Kidney glomerular epithelial cell (primary cell): Measurements from ENCODE around the gene CDH4.

Source experiments
- DNase-seq: peaks from one replicate; lab custom pipeline; 2025; lab: John Stamatoyannopoulos, UW

CDH4 gene

DNA sequence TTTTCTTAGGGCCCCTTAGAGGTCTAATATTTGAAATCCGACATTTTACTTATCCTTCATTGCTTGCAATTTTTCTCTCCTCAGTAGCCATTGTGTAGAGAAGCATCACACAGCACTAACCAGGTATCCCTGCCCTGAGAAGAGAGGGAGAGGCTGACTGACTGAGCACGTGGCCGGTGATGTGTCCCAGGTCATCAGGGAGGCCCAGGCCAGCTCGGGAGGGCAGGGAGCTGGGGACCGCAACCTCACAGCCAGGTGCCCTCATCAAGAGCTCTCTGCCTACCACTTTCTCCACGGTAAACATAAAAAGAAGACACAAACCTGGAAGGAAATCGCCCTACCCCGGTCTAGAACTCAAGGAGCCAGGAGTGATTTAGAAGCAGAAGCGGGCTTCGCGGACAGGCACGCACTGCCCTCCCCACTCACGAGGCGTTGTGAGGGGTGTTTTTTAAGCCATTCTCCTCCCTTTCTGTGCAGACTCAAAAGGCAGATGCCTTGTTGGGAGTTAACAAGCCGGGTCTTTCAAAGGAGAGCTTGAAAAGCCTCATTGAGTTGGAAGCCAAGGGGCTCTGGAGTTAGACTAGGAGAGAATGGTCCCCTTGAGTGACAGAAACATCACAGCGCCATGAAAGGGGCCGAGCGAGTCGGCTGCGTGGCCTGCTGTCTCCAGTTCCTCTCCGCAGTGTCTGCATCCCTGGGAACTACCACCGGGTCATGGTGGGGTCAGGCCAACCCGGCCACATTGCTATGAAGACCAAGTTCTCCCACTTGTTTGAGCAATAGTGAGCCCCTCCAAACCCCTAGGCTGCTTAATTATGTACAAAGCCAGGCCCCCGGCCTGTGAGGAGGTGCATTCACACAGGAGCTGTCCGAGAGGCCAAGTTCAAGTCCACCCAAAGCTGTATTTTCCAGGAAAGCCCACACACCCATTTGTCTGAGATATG, 285.4 kb downstream of the CDH4 start:
- DNase-seq, result no peak

DNA sequence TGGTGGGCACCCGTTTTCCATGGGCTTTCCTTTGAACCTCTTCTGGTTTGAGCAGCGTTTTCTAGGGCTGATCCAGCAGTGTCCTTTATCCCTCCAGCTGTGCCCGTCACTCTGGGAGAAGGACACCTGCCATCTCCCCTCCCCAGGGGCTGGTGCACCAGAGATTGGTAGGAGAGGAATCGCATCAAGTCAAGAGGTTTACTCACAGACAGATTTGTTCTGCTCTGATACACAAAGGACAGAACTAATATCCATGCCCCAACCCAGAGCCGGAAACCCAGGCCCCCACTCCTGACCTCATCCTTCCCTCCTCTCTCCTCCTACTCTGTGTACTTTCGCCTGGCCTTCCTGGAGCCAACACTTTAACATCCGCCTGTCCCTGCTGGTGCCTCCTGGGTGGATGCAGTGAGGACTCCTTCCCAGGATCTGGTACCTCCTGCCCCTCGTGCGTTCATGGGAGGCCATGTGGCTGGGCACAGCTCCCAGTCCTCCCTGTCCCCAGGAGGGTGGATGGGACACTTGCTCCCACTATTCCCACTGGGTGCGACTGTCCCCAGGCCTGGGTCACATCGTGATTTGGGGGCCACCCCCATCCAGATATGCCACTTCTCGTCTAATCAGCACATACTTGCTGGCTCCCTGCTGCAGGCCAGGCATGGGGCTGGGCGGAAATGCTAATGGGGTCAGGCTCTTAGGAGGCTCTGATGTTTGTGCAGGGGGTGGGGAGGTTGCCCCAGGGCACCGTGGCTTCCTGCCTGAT, 286.3 kb downstream of the CDH4 start:
- DNase-seq, result no peak

DNA sequence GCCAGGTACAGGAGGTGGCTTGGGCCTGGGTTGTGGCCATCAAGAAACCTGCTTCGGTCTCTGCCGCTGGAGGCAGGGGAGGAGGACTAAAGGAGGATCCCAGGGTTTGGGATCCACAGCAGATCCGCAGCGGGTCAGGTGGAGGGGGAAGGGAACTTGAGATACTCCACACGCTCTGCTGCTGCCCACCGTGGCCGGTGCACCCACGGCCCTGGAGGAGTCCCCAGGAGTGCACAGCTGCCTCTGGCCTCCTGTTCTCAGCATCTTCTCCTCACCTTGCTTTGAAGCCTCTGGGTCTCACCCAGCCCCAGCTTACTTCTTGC, 286.8 kb downstream of the CDH4 start:
- DNase-seq, result no peak

DNA sequence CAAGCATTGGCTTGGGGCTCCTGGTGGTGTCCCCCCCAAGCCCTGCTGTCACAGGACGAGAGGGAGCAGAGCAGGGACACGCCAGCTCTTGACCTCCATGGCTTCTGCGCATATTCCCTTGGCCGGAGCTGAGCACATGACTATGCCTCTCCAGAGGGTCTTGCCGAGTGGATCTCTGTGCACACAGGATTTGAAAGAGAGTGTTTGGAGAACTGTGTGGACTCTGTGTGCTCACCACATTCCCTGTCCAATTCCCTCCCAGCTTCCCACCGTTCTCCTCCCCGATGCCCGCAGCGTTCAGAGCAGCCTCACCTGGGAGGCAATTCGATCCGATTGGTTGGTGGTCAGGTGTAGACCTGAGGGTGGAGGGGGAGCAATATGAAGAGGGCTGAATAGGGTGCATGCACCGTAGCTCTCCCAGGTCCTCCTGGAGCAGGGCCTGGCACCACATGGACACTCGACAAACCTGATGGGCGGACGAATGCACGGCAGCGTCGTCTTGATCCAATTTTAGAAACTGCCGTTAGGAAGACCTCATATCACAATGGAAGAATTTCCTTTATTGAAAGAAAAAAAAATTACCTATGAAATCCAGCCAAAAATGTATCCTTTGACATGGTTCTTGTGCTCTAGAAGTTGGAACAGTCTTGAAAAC, 287.8 kb downstream of the CDH4 start:
- no peak for DNase-seq

DNA sequence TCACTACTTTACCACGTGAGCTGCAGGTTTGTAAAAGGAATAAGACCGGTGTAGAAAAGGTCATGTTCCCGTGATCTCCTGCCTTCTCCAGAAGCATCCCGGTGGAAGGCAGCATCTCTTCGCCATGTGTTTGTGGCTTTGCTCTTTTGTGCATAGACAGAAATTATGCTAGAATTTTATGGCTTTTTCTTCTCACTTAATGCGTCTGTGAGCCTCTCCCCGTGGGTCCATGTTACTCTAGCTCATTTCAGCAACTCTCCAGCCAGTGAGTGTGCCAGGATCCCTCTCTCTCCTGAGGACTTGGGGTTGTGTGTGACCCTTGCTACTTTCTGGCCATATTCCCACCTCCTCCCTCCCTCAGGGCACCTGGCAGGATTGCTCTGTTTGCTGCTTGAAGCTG, 289.5 kb downstream of the CDH4 start:
- no peak for DNase-seq

DNA sequence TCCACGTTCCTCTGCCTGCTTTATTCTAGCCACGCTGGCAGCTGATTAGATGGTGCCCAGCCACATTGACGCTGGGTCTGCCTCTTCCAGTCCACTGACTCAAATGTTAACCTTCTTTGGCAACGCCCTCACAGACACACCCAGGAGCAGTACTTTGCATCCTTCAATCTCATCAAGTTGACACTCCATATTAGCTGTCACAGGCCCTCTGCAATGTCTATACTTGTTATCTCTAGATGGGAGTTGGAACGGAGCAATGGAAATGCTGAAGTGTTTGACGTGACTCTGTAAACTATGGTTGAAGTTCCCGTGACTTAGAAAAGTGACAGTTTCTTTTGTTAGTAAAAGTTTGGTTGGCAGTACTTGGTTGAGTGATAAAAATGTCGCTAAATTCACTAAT, 291.0 kb downstream of the CDH4 start:
- no peak for DNase-seq

DNA sequence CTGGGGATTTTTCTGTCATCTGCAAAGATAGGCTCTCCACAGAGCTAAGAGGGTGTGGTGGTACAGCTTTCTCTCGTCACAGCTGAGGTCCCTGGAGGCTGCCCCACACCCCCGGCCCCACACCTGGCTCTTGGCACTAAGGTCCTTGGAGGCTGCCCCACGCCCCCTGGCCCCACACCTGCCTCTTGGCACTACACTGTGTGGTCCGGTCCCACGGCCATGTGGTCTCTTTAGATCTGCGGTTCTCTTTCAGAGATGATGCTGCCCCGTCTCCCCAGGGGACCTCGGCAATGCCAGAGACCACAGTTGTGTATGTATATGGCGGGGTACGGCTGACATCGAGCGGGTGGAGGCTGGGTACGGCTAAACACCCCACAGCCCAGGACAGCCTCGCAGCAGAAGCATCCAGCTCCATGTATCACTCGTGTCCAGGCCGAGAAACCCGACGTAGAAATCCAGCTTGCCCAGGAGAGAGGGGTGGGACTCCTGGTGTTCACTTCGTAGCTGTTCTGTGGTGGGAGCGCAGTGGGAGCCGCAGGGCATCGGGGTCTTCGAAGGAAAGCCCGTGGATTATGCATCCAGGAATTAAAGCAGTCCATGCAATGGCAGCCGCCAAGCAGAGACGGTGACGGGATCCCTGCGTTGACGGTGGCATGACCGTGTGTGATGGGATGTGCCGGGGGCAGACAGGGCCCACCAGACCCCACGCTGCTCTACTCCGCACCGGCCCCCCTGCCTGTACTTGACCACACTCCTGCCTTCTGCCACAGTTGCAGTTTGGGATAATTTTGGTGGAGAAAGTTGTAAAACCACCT, 292.1 kb downstream of the CDH4 start:
- DNase-seq, result no peak

DNA sequence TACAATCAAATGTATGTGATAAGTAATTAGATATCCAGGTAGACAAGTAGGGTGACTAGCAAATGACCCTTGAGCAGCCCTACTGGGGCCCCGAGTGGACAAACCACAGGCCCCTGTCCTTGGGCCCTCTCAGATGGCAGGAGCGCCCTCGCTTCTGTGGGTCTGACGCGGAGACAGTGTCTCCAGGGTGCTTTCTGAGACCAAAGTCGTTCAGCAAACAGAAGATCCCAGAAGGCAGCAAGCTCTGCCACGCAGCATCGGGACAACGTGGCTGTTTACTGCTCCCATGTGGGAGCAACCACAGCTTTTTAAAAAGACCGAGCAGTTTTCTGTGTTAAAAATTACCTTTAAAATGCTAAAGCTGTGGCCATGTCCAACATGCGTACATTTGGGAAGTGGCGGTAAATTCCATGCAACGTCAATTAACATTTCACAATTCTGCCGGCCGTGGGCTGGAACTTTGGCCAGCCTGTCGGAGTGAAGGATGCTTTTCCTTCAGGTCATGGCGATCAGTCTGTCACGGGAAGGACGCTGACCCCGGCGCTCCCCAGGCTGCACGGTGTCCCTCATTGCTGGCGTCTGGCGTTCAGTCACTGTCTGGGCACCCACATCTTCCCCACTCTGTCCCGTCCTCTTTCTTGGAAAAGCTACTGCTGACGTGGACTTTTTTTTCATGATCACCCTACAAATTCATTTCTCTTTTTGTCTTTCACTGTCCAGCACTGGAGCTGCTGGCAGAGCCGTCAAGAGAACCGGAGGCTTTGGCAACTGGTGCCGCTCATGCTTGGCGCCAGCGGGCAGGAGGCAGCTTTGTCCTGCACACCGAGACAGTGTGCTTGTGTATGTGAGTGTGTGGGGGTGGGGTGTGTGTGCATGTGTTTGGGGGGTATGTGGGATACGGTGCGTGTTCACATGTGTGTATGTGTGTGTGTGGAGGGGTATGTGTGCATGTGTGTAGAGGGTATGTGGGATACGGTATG, 293.1 kb downstream of the CDH4 start:
- no peak for DNase-seq

DNA sequence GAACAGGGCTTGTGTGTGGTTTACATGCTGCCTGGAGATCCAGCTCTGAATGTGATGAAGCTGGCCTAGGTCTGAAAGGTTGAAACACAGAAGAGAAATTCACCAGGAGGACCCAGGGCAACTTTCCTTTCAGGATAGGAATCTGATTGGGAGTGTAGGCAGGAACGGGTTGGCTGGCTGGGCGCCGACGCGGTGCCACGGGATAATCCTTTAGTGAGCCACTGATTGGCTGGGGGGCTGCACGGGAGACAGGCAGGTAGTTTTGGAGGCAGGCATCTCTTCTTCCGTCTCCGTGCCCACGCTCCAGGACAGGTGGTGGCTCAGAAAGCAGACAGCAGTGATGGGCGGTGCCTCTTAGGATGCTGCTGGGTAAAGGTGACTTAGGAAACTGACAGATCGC, 294.6 kb downstream of the CDH4 start:
- DNase-seq, result no peak

DNA sequence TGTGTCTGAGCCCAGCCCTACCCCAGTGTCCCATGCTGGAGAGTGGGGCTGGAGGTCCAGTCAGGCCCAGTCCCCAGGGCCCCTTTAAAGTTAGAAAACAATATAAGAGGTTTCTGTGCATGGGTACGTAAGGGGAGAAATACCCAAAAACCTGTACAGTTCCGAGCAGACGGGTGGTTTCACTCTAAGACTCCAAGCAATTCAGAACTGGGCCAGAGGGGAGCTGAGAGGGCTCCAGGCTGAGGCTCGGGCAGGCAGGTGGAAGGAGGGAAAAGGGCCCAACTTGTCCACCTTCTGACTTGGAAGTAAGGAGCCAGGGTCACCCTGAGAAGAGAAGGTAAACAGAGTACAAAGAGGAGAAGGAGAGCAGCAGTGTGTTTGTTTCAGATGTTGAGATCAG, 296.0 kb downstream of the CDH4 start:
- DNase-seq, result no peak

DNA sequence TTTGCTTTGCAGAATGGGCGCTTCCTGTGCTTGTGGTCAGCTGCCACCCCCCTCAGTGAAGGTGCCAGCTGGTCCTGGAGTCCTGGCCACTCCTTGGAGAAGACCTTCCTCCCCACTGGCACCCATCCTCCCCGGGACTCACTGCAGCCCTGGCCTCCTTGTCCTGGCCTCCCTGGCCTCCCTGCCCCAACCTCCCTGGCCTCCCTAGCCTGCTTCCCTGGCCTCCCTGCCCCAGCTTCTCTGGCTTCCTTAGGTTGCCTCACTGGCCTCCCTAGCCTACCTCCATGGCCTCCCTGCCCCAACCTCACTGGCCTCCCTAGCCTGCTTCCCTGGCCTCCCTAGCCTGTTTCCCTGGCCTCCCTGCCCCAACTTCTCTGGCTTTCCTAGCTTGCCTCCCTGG, 297.8 kb downstream of the CDH4 start:
- no peak for DNase-seq

DNA sequence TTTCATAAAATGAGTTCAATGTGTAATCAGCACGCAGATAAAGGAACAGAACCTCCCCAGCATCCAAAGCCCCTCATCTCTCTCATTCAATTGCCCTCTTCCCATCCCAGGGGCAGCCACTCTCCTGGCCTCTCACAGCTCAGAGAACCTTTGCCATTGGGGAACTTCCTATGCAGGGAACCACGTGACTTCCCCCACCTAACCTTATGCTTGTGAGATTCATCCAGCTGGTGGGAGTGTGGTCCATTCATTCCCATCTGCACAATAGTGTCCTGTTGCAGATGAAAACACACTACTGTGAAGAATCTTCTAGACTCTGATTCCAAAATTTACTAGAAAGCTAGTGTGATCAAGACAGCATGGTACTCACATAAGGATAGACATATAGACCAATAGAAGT, 299.3 kb downstream of the CDH4 start:
- DNase-seq, result no peak

DNA sequence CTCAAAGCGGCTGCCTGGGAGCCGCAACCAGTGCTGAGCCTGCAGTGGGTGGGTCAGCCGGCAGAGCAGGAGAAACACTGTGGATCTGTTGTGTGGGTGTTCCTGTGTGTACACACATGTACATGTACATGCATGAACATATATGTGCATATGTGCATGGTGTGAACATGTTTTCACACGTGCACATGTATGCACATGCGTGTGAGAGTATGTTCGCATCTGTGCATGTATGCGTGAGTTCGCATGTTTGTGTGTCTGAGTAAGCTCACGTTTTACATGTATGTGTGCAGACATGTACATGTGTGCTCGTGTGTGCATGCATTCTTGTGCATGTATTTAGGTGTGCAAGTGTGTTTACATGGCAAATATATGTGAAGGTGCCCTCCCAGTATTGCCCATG, 302.6 kb downstream of the CDH4 start:
- DNase-seq, result no peak

DNA sequence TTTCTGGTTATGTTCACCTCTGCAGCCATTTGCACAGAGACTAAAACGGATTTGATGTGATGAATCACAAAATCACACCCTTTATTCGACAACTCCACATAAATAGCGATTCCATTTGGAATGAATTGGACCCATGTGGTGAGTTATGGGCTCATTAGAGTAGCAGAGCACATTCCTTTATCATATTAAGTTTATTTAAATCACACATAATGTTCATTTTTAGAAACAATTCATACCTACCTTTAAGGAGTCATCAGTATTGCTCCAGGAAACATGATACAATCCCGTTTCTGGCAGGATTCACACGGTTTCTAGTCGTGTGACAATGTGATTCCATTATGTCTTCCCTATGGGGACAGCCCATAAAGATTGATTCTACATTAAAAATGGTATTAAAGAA, 303.5 kb downstream of the CDH4 start:
- DNase-seq, result no peak

DNA sequence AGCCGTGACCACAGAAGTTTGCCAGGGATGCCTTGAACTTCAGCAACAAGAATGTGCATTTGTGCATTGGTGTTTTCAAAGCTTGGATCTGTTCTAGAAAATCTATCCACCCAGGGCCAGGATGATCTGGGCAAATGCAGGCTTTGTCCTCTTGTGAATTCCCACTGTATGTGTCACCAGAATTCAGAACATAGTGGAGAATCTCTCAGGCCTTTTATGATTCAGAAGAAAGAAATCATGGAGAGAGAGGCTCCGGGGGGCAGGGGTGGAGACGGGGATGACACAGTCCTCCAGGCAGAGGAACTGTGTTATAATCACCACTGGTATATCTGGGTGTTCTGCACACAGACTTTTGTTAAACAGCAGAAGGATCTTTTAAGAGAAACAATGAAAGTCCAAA, 304.1 kb downstream of the CDH4 start:
- DNase-seq, result peak; percentile 69

DNA sequence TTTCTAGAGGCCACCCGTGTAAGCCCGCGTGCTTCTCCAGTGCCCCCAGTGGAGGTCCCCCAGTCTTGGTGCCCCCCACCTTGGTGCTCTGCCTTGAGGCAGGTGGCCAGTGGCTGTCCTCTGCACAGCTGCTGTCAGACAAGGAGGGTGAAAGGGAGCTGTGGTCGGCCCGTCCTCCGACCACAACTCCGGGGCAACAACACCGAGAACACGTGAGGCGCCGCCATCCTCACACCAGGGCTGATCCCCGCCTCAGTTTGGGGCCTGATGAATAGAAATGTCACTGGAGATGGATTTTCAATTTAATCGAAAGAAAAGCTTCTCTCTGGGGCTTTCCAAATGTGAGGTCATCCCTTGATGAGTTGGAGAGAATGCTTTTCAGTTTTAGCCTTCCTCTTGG, 304.6 kb downstream of the CDH4 start:
- DNase-seq, result no peak

DNA sequence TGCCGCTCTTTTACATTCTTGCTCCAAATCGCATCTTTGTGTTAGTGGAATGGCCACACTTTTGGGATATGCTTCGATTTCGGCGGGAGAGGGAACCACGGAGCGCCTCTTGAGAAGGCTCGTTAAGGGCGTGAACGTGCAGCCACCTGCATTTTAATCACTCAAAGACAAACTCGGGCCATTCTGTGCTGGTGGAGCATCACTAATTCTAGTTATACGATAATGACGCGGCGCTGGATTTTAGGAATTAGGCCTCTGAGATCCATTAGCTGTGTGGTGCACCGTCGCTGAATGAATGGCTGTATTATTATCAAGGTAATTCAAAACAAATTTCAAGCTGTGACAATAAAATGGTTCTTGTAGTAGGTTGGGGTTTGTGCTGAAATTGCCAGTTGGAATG, 305.6 kb downstream of the CDH4 start:
- no peak for DNase-seq

DNA sequence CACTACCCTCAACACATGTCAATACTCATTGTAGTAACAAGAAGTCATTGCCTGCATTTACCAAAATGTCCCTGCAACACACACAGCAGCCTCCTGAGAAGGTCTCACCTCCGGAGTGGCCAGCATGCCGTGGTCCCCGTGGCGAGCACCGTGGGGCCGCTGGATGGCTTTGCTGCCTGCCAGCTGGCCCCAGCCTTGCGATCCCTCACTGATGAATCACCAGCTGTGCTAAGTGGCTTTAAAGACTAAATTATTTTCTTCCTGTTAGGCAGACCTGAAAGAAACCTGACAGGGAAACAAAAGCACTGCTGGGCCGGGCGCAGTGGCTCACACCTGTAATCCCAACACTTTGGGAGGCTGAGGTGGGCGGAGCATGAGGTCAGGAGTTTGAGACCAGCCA, 306.7 kb downstream of the CDH4 start:
- no peak for DNase-seq

DNA sequence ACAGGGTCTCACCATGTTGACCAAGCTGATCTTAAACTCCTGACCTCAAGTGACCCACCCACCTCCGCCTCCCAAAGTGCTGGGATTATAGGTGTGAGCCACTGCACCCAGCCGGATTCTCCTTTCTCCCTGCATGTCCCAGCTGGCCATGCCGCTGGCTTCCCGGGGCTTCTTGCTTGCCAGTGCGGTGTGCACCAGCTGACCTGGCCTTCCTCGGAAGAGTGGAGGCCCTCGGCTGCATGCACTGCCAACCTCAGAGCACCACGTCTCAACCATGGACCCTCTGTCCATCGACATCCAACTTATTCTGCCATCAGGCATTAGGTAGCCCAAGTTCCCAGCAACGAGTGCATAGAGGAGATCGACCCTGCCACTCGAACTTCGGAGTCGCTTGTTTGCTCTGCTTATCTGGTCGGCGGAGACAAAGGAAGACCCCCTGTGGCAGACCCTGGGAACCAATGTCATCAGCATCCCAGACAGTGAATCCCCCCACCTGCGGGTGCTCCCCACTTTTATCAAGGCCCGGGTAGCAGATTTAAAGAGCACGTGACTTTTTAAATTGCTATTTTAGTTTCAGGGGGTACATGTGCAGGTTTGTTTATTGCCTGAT, 307.8 kb downstream of the CDH4 start:
- DNase-seq, result no peak

DNA sequence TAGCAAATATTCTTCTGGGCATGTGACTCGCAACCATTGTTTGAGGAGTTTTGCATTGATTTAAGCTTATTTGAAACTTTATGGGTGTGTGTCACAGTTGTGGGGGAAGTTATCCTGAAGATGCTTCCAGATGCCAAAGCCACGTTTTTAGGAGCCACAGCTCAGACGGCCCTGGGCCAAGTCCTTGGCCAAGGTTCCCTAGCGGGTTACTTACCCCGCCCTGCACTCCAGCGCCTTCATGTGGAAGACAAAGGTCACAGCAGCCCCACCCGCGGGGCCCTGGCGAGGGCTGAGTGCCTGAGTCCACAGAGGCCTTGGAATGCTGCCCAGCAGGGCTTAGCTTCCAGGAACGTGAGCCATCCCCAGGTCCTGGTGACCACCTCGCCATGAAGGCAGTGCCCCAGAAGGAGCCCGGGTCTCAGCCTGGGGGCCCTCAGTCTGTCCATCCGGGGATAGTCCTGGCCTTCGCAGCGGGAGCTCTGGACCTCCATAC, 308.3 kb downstream of the CDH4 start:
- DNase-seq, result no peak
